Activated CD4-positive, alpha-beta T cell treated with anti-CD3 and anti-CD28 coated beads, Interleukin-2, Interleukin-6, amounts not matched to agents 100 ng/mL and 50 ng/mL, durations not matched to agents 16 hours and 8 hours (primary cell): ENCODE results near the gene MLH3.

Source experiments
- DNase-seq: peaks from one replicate; pipeline ENCODE4 v3.0.0-alpha.2; 2020

The MLH3 gene

GRCh38 chr14:74981833-74982232 lies 69.4 kb downstream of the MLH3 start:
- no peak for DNase-seq

GRCh38 chr14:74981462-74981782 lies 69.8 kb downstream of the MLH3 start:
- DNase-seq = no peak

- no peak for DNase-seq
Measured at GRCh38 chr14:74980731-74981461, 70.4 kb downstream of the MLH3 start.

GRCh38 chr14:74980398-74980730 lies 70.9 kb downstream of the MLH3 start:
- DNase-seq = no peak

- DNase-seq = no peak
Measured at GRCh38 chr14:74979442-74980397, 71.5 kb downstream of the MLH3 start.

GRCh38 chr14:74979029-74979428 lies 72.2 kb downstream of the MLH3 start:
- DNase-seq = no peak

GRCh38 chr14:74978416-74978947 lies 72.8 kb downstream of the MLH3 start:
- DNase-seq = no peak

GRCh38 chr14:74977901-74978385 lies 73.3 kb downstream of the MLH3 start:
- DNase-seq = no peak

- DNase-seq = no peak
Measured at GRCh38 chr14:74977164-74977900, 73.9 kb downstream of the MLH3 start.

GRCh38 chr14:74976264-74977113 lies 74.8 kb downstream of the MLH3 start:
- no peak for DNase-seq

GRCh38 chr14:74975059-74975810 lies 76.0 kb downstream of the MLH3 start:
- DNase-seq = no peak

GRCh38 chr14:74974364-74975058 lies 76.8 kb downstream of the MLH3 start:
- no peak for DNase-seq

GRCh38 chr14:74973905-74974363 lies 77.3 kb downstream of the MLH3 start:
- no peak for DNase-seq

GRCh38 chr14:74973003-74973653 lies 78.1 kb downstream of the MLH3 start:
- DNase-seq = peak; percentile 41

GRCh38 chr14:74968811-74969210 lies 82.5 kb downstream of the MLH3 start:
- no peak for DNase-seq

- DNase-seq = no peak
Measured at GRCh38 chr14:74965486-74966153, 85.6 kb downstream of the MLH3 start.

- no peak for DNase-seq
Measured at GRCh38 chr14:74964787-74965485, 86.3 kb downstream of the MLH3 start.
